CD14-positive monocyte (primary cell): Measurements from ENCODE around the gene IFIH1. TPM values are rescaled to one million over a fixed set of nuclear protein-coding genes. Genes with fewer than 3 reads are reported as not detected.

Experiments used
- DNase-seq, 3 donors: peaks; one replicate each; pipeline ENCODE4 v3.0.0-alpha.2; 2011 to 2022
- H2AFZ ChIP-seq: 2 replicates; pipeline ENCODE4 v1.6.0; 2012; ENCODE audit warnings: mild to moderate bottlenecking, low read depth, low read length, inconsistent platforms; ENCODE audit not compliant: insufficient read depth, poor library complexity, severe bottlenecking
- H3K27ac ChIP-seq, 2 donors: 1 replicate in 1 of 2; 2 replicates in 1 of 2; pipeline ENCODE4 v1.5.1; 2012 to 2013; ENCODE audit warnings: low read length in 2 of 2, control low read depth in 1 of 2, inconsistent platforms in 1 of 2, low read depth in 1 of 2, mild to moderate bottlenecking in 1 of 2
- H3K27me3 ChIP-seq, 2 donors: one replicate each; pipeline versions ENCODE4 v1.6.0 to v1.6.1; 2011 to 2013; ENCODE audit warnings: low read length in 2 of 2; ENCODE audit not compliant: control insufficient read depth in 2 of 2, insufficient read depth in 2 of 2
- H3K36me3 ChIP-seq, 2 donors: replicated peaks in 1 of 2; 1 replicate in 1 of 2; 2 replicates in 1 of 2; pipeline versions ENCODE4 v1.5.1 to v1.6.1; 2012 to 2013; ENCODE audit warnings: low read length in 2 of 2, control low read depth in 1 of 2, inconsistent platforms in 1 of 2, mild to moderate bottlenecking in 1 of 2; ENCODE audit not compliant: insufficient read depth in 2 of 2, control insufficient read depth in 1 of 2
- H3K4me1 ChIP-seq, 2 donors: 1 replicate in 1 of 2; 2 replicates in 1 of 2; pipeline versions ENCODE4 v1.5.1 to v1.6.1; 2012 to 2013; ENCODE audit warnings: low read length in 2 of 2, control low read depth in 1 of 2, inconsistent platforms in 1 of 2, mild to moderate bottlenecking in 1 of 2, moderate library complexity in 1 of 2; ENCODE audit not compliant: insufficient read depth in 2 of 2, control insufficient read depth in 1 of 2
- H3K4me2 ChIP-seq: replicated peaks from 2 replicates; pipeline ENCODE3; 2012; ENCODE audit warnings: low read length, moderate library complexity, mild to moderate bottlenecking; ENCODE audit not compliant: poor library complexity, severe bottlenecking; ENCODE audit errors: extremely low read depth
- H3K4me3 ChIP-seq, 3 experiments: fragments of 200-600 bp in 1 of 3; sonication (generic) in 1 of 3; replicated peaks in 1 of 3; 1 replicate in 2 of 3; 2 replicates in 1 of 3; pipeline ENCODE4 v1.5.1; 2011 to 2013; ENCODE audit warnings: low read length in 3 of 3, mild to moderate bottlenecking in 3 of 3, control low read depth in 2 of 3, low read depth in 2 of 3, inconsistent platforms in 1 of 3, moderate library complexity in 1 of 3
- H3K79me2 ChIP-seq: 2 replicates; pipeline ENCODE4 v1.6.0; 2012; ENCODE audit warnings: mild to moderate bottlenecking, control low read depth, inconsistent platforms, low read length, moderate library complexity; ENCODE audit not compliant: insufficient read depth
- H3K9ac ChIP-seq: 2 replicates; pipeline ENCODE4 v1.6.0; 2017; ENCODE audit warnings: low read length, mild to moderate bottlenecking; ENCODE audit not compliant: insufficient read depth, poor library complexity, severe bottlenecking
- H3K9me3 ChIP-seq, 2 donors: replicated peaks in 1 of 2; 1 replicate in 1 of 2; 2 replicates in 1 of 2; pipeline versions ENCODE4 v1.5.1 to v1.6.1; 2012 to 2013; ENCODE audit warnings: low read length in 2 of 2, control low read depth in 1 of 2; ENCODE audit not compliant: control insufficient read depth in 1 of 2, insufficient read depth in 1 of 2
- H4K20me1 ChIP-seq: 2 replicates; pipeline ENCODE4 v1.6.0; 2012; ENCODE audit warnings: mild to moderate bottlenecking, low read length, control low read depth, moderate library complexity; ENCODE audit not compliant: insufficient read depth
- H3K27ac Mint-ChIP-seq, 7 donors: one replicate each; pipeline ENCODE4 v1.8.0; 2020; ENCODE audit warnings: mild to moderate bottlenecking in 7 of 7, mixed read lengths in 7 of 7, moderate library complexity in 6 of 7, inconsistent platforms in 2 of 7
- H3K27me3 Mint-ChIP-seq, 3 donors: one replicate each; pipeline ENCODE4 v1.8.0; 2021 to 2022; ENCODE audit warnings: low read depth in 3 of 3, mild to moderate bottlenecking in 3 of 3, mixed read lengths in 3 of 3, moderate library complexity in 3 of 3, inconsistent platforms in 1 of 3
- H3K36me3 Mint-ChIP-seq, 2 donors: one replicate each; pipeline ENCODE4 v1.8.0; 2020; ENCODE audit warnings: mixed read lengths in 2 of 2, inconsistent platforms in 1 of 2, mild to moderate bottlenecking in 1 of 2
- H3K4me1 Mint-ChIP-seq: one replicate; pipeline ENCODE4 v1.8.0; 2020; ENCODE audit warnings: mild to moderate bottlenecking, mixed read lengths
- H3K4me3 Mint-ChIP-seq, 2 donors: one replicate each; pipeline ENCODE4 v1.8.0; 2020; ENCODE audit warnings: mild to moderate bottlenecking in 2 of 2, mixed read lengths in 2 of 2, moderate library complexity in 1 of 2
- H3K9me3 Mint-ChIP-seq, 7 donors: one replicate each; pipeline ENCODE4 v1.8.0; 2020 to 2022; ENCODE audit warnings: mixed read lengths in 7 of 7, mild to moderate bottlenecking in 6 of 7, moderate library complexity in 6 of 7, inconsistent platforms in 2 of 7
- WGBS: methylation state at CpG from one replicate; pipeline ENCODE4 v1.1.5; 2013; ENCODE audit warnings: missing lambda C conversion rate; ENCODE audit not compliant: insufficient coverage; 5-methylcytosine and 5-hydroxymethylcytosine counted together
- intact Hi-C, 2 donors: fragments of 100-400 bp; cut with micrococcal nuclease; formaldehyde crosslinking; loops; one replicate each; pipeline versions ENCODE4 v1.15.0 to v1.15.1; 2023
- polyA plus RNA-seq, 3 donors: library from polyadenylated mRNA; depleted of rRNA in 1 of 3; unstranded in 2 of 3; stranded (reverse) in 1 of 3; fragments of 300-500 nt in 2 of 3; fragments of >200 nt in 1 of 3; fragmentation: Illumina TruSeq in 2 of 3; gene quantifications; 1 replicate in 2 of 3; 2 replicates in 1 of 3; pipeline ENCODE4 v1.2.3, GENCODE V29; 2012 to 2021
- TF ChIP-seq, protein P1 (sequence below): fragments of 200-600 bp; IDR thresholded peaks from one replicate; pipeline ENCODE4 v1.8.0; 2022; ENCODE audit warnings: antibody characterized with exemption, mild to moderate bottlenecking

The IFIH1 gene
- polyA plus RNA-seq, 3 donors, result 11.6 to 17.6 (median 17.1) TPM

DNA sequence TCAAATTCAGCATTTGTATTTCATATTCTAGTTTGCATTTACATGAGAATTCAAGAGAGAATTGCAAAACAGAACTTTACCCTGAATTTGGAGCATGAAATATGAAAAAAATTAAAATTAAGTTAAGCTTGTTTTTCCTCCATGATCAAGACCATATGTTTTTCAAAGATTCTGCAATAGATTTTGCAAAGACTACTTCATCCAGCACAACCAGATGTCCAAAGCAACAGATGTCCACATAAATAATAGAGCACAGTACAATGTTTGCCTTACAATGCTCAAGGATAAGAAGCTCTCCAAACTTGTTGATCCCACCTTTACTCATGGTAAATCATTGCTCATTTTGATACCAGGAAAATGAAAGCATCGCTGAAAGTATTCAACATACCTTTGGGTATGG, 100.9 kb downstream of the IFIH1 start:
- no peaks in the 10 kb centered on the region for H3K36me3 Mint-ChIP-seq
- H3K27me3 Mint-ChIP-seq, result no peaks in the 10 kb centered on the region
- H3K27ac ChIP-seq, result no peak overlapping the region
- H3K9me3 ChIP-seq, result no peaks in the 10 kb centered on the region
- peaks cover 0 to 4% of the 10 kb centered on the region in 2 donors for H3K4me1 ChIP-seq
- H3K79me2 ChIP-seq, result no peaks in the 10 kb centered on the region
- no peaks in the 10 kb centered on the region for H3K36me3 ChIP-seq
- H3K27me3 ChIP-seq, result no peaks in the 10 kb centered on the region
- H2AFZ ChIP-seq, result no peak overlapping the region
- TF ChIP-seq, protein P1, sequence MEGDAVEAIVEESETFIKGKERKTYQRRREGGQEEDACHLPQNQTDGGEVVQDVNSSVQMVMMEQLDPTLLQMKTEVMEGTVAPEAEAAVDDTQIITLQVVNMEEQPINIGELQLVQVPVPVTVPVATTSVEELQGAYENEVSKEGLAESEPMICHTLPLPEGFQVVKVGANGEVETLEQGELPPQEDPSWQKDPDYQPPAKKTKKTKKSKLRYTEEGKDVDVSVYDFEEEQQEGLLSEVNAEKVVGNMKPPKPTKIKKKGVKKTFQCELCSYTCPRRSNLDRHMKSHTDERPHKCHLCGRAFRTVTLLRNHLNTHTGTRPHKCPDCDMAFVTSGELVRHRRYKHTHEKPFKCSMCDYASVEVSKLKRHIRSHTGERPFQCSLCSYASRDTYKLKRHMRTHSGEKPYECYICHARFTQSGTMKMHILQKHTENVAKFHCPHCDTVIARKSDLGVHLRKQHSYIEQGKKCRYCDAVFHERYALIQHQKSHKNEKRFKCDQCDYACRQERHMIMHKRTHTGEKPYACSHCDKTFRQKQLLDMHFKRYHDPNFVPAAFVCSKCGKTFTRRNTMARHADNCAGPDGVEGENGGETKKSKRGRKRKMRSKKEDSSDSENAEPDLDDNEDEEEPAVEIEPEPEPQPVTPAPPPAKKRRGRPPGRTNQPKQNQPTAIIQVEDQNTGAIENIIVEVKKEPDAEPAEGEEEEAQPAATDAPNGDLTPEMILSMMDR, result no peak
- H3K4me2 ChIP-seq, result no peak overlapping the region
- intact Hi-C loops, result no loop called here
- WGBS, result 100% methylated on average over 1 of the region's 1 CpG
- H3K4me1 Mint-ChIP-seq, result peaks cover 7% of the 10 kb centered on the region
- H3K9ac ChIP-seq, result no peak overlapping the region
- H3K4me3 ChIP-seq, result no peak overlapping the region
- no peak overlapping the region for H3K4me3 Mint-ChIP-seq
- no peaks in the 10 kb centered on the region for H4K20me1 ChIP-seq
- DNase-seq, result no peak
- H3K9me3 Mint-ChIP-seq, result no peaks in the 10 kb centered on the region
- no peak overlapping the region for H3K27ac Mint-ChIP-seq

Other genes with a start within 250 kb of the IFIH1 start
- under 1 TPM in 1 of 3 donors, not detected in 2; 0.46 TPM for gene DPP4, start 244.5 kb downstream of the IFIH1 start, polyA plus RNA-seq
- not detected for gene GCG, start 166.4 kb downstream of the IFIH1 start, polyA plus RNA-seq
- not detected for gene FAP, start 75.2 kb downstream of the IFIH1 start, polyA plus RNA-seq
- 100 to 1,000 TPM; 129 to 441 (median 400) TPM for gene GCA, start 25.4 kb upstream of the IFIH1 start, polyA plus RNA-seq